ENCODE results near the gene DPP10.

The DPP10 gene

DNA sequence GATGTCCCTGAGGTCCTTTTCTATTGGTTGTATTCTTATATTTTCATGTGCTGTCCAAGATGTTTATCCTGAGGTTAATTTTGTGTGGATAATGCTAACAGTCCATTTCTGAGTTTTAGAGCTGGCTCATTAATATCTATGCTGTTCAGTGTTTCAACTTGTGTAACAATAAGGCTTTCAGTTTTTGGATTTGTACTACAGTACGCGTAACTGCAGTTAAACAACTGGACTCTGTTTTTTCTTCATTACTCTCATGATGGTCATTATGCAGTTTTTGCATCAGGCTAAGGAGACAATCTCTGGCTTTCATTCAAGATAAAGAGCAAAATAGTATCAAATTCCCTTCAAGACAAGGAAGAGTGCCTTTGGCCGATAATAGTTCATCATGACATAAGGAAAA lies 1364.8 kb downstream of the DPP10 start:
- DNase-seq = no peak

GRCh38 chr2:115825912-115826311 lies 1383.5 kb downstream of the DPP10 start:
- no peak for DNase-seq

- no peak for DNase-seq
Measured at GRCh38 chr2:115833196-115833595, 1390.8 kb downstream of the DPP10 start.

- no peak for DNase-seq
Measured at GRCh38 chr2:115838539-115838938, 1396.1 kb downstream of the DPP10 start.

DNA sequence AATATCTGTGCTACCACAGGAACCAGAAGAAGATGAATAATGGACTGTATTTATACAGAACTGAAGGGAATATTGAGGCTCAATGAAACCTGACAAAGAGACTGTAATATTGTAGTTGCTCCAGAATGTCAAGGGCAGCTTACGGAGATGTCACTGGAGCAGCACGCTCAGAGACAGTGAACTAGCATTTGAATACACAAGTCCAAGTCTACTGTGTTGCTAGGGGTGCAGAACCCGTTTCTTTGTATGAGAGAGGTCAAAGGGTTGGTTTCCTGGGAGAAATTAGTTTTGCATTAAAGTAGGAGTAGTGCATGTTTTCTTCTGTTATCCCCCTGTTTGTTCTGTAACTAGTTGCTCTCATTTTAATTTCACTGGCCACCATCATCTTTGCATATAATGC lies 1399.9 kb downstream of the DPP10 start:
- no peak for DNase-seq

GRCh38 chr2:115848192-115848591 lies 1405.8 kb downstream of the DPP10 start:
- no peak for DNase-seq

- no peak for DNase-seq
Measured at GRCh38 chr2:115867024-115867423, 1424.6 kb downstream of the DPP10 start.

DNA sequence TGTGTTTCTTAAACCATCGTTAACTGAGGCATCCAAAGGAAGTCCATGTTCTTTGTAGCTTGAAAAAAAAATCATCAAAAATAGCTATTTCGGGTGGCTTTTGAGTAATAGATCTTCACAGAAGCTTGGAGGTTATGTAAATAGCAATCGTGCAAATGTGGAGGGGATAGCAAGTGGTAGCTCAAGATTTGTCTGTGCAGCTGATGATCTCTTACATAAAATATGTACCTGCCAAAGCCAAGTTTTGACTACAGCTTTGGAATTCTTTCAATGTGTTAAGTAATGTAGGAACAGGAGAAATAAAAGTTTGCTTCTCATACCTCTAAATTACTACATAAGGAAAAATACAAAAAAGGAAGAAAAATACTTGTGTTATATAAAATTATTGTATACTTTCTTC lies 1432.0 kb downstream of the DPP10 start:
- DNase-seq = no peak

GRCh38 chr2:115880558-115880957 lies 1438.1 kb downstream of the DPP10 start:
- no peak for DNase-seq

DNA sequence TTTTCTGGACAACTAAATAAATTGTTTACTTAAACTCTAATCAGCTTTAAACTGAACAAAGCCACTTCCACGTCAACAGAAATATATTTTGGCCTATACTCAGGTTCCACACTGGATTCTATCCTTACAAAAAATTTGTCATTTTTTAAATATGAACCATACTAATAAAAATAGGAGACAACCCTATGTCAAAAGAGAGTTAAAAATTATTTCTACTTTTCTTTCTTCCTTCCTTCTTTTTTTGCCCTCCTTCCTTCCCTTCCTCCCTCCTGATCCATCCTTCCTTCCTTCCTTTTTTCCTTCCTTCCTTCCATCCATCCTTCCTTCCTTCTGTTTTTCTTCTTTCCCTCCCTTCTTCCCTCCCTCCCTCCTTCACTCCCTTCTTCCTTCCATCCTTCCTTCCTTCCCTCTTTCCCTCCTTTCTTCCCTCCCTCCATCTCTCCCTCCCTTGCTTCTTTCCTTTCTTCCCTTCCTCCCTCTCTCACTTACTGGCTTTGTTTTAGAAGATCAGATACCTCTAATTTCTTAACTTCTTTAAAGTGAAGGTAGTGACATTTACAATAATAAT lies 1444.9 kb downstream of the DPP10 start:
- no peak for DNase-seq
